AG09319 (cell line): Measurements from ENCODE around the gene PCSK2.

Source experiments
- DNase-seq: peaks from one replicate; pipeline ENCODE4 v3.0.0-alpha.2; 2010; ENCODE audit warnings: low read depth; ENCODE audit errors: extremely low read depth
- CTCF ChIP-seq: IDR thresholded peaks from 2 replicates; pipeline ENCODE4 v1.5.1; 2011; ENCODE audit warnings: low read depth, mild to moderate bottlenecking, inconsistent platforms, low read length, moderate library complexity

The PCSK2 gene

GRCh38 chr20:17227669-17228623 lies 1.1 kb downstream of the PCSK2 start:
- TF ChIP-seq CTCF, result no peak
- no peak for DNase-seq

GRCh38 chr20:17228624-17229061 lies 1.8 kb downstream of the PCSK2 start:
- DNase-seq, result no peak
- no peak for TF ChIP-seq CTCF

DNA sequence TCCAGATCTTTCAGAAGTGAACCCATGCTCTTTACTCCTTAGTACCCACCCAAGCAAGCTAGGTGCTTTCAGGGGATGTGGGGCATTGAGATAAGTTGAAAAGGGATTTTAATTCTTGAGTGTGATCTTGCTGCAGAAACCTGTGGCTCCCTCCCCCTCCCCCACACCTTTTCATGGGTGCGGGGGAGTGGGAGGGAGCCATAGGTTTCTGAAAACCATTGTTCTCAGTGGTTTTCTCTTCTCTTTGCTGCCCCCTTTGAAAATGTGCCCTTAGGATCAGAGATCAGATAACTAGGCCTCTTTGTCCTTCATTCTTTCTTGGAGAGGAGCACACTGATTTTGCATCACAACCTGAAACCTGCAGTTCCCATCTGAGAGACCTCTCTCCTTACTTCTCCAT lies 2.4 kb downstream of the PCSK2 start:
- TF ChIP-seq CTCF, result no peak
- no peak for DNase-seq

DNA sequence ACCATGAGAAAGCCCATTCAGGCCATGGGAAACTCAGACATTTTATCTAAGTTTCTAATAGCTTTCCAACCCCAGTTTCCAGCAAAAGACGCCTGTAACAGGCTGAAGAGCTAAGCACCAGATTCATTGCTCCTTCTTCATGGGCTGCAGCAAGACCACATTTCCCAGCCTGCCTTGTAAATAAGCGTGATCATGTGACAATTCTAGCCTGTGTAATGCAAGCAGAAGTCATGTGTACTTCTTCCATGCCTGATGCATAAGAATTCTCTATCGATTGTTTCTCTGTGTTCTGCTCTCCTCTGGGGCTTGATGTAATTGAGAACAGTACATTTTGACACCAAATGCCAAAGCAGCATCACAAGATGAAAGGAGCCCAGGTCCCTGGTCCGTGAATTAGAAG lies 6.8 kb downstream of the PCSK2 start:
- no peak for TF ChIP-seq CTCF
- no peak for DNase-seq

DNA sequence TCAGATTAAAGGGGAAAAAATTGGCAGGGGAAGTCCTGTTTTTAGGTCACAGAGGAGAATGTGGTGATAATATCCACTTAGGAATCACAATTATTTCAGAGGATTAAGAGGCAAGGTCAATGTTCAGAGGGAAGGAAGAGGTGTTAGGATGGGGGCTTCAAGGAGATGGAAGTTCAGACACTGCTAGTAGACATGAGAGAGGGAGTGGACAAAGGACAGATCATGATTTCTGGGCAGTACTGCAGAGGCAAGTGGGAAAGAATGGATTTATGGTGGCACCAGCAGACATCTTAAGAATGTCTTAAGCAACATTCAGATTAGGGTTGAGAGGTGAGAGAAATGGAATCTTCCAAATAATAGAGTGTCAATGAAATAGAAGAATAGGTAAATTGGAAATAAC lies 9.9 kb downstream of the PCSK2 start:
- no peak for DNase-seq
- no peak for TF ChIP-seq CTCF

GRCh38 chr20:17248224-17248623 lies 21.4 kb downstream of the PCSK2 start:
- DNase-seq, result no peak
- TF ChIP-seq CTCF, result no peak

DNA sequence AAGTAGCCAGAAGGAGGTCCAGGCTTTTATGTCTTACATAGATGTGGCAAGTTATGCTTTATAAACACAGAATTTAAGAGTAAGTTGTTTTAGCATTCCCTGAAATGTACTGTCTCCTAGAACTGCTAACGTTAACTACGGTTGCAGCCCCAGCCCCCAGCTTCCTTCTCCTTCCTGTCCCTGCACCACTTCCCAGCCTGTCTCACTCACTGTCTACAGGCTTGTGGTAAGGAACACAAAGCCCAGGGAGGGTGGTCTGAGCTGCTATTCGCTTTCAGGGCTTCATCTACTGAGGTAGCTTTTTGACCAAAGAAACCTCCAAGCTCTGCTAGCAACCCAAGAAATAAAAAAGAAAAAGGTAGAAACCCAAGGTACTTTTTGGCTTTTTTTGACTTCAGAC lies 35.9 kb downstream of the PCSK2 start:
- DNase-seq, result no peak
- TF ChIP-seq CTCF, result no peak
